ENCODE results near the gene ZMYND11.
"Not testable (repeated sequence)": the region's sequence is repeated elsewhere in the genome, so short reads cannot be mapped to it uniquely, and the experiment has no call there.

Gene ZMYND11

GRCh38 chr10:173741-174140 lies 38.5 kb downstream of the ZMYND11 start:
- peaks cover 12% of the 10 kb centered on the region for H3K79me2 ChIP-seq (ENCODE audit: control insufficient read depth, insufficient read depth, low read length, unreplicated experiment)
- no peaks in the 10 kb centered on the region for H3K27me3 ChIP-seq (ENCODE audit: insufficient read depth, low read length)

DNA sequence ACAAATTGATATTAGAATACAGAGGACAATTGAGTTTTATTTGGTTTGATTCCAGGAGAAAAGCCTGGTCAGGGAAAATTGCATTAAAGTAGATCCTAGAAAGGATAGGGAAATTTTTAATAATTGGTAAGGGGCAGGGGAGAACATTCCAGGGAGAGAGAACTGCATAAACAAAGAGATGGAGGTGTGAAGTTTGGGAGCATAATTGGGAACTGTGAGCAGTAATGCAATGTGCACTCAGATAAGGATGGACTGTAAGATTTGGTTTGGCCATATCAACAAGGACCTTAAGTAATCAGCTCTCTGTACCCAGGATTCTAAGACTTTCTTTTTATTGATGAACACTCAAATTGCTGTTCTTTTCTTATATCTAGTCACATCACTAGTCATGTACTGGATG lies 41.4 kb downstream of the ZMYND11 start:
- H3K79me2 ChIP-seq (ENCODE audit: control insufficient read depth, insufficient read depth, low read length, unreplicated experiment), result peaks cover 9% of the 10 kb centered on the region
- H2AFZ ChIP-seq (ENCODE audit: low read length, unreplicated experiment), result no peak overlapping the region
- H3K27me3 ChIP-seq (ENCODE audit: insufficient read depth, low read length), result no peaks in the 10 kb centered on the region
- no peak overlapping the region for H3K4me3 ChIP-seq (ENCODE audit: low read depth, low read length)
- H3K36me3 ChIP-seq (ENCODE audit: insufficient read depth, low read length), result no peaks in the 10 kb centered on the region
- no peaks in the 10 kb centered on the region for H3K4me1 ChIP-seq (ENCODE audit: control insufficient read depth, insufficient read depth, low read length, unreplicated experiment)
- H3K27ac ChIP-seq (ENCODE audit: low read depth, low read length), result no peak overlapping the region

More at GRCh38 chr10:173741-174140, 38.5 kb downstream of the ZMYND11 start:
- Histone ChIP-seq H3K27ac (ENCODE audit: low read depth, low read length) (no peak overlapping the region), H2AFZ (ENCODE audit: low read length, unreplicated experiment) (no peak overlapping the region), H3K36me3 (ENCODE audit: insufficient read depth, low read length) (no peaks in the 10 kb centered on the region), H3K4me1 (ENCODE audit: control insufficient read depth, insufficient read depth, low read length, unreplicated experiment) (no peaks in the 10 kb centered on the region), H3K4me3 (ENCODE audit: low read depth, low read length) (no peak overlapping the region)

GRCh38 chr10:178208-178607 lies 43.0 kb downstream of the ZMYND11 start:
- peaks cover 12% of the 10 kb centered on the region for H3K4me1 ChIP-seq (ENCODE audit: control insufficient read depth, insufficient read depth, low read length, unreplicated experiment)
- no peaks in the 10 kb centered on the region for H3K27me3 ChIP-seq (ENCODE audit: insufficient read depth, low read length)
- H3K79me2 ChIP-seq (ENCODE audit: control insufficient read depth, insufficient read depth, low read length, unreplicated experiment), result peaks cover 9% of the 10 kb centered on the region
- H2AFZ ChIP-seq (ENCODE audit: low read length, unreplicated experiment), result no peak overlapping the region
- no peak overlapping the region for H3K4me3 ChIP-seq (ENCODE audit: low read depth, low read length)
- peaks cover 1% of the 10 kb centered on the region; the same call in 1 of the 2 replicates for H3K36me3 ChIP-seq (ENCODE audit: insufficient read depth, low read length)
- H3K27ac ChIP-seq (ENCODE audit: low read depth, low read length), result no peak overlapping the region

DNA sequence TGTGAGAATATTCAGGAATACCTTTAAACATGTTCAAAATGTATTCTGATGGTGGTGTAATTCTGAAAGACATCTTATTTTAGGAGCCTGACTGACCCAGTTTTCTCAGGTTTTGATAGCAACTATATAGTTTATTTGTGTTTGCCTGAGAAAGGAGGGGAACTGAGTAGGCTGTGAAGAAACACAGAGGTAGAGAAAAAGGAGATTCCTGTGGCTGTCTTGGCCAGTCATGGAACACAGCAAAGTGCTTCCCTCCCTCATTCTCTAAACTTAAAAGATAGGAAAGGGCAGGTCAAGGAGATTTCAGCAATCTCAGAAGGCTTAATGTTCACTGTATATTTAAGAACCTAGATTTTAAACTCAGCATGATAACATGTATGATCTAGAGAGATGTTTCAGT lies 43.5 kb downstream of the ZMYND11 start:
- no peaks in the 10 kb centered on the region for H3K27me3 ChIP-seq (ENCODE audit: insufficient read depth, low read length)

GRCh38 chr10:182441-183201 lies 47.4 kb downstream of the ZMYND11 start:
- Histone ChIP-seq H3K27ac (ENCODE audit: low read depth, low read length) (peak overlapping the region; percentile 73), H3K4me1 (ENCODE audit: control insufficient read depth, insufficient read depth, low read length, unreplicated experiment) (peaks cover 12% of the 10 kb centered on the region), H3K79me2 (ENCODE audit: control insufficient read depth, insufficient read depth, low read length, unreplicated experiment) (peaks cover 9% of the 10 kb centered on the region), H3K4me3 (ENCODE audit: low read depth, low read length) (no peak overlapping the region), H2AFZ (ENCODE audit: low read length, unreplicated experiment) (no peak overlapping the region), H3K36me3 (ENCODE audit: insufficient read depth, low read length) (peaks cover 18% of the 10 kb centered on the region), H3K27me3 (ENCODE audit: insufficient read depth, low read length) (no peaks in the 10 kb centered on the region)

More for the DNA sequence above, 43.5 kb downstream of the ZMYND11 start:
- peaks cover 12% of the 10 kb centered on the region for H3K4me1 ChIP-seq (ENCODE audit: control insufficient read depth, insufficient read depth, low read length, unreplicated experiment)
- H2AFZ ChIP-seq (ENCODE audit: low read length, unreplicated experiment), result no peak overlapping the region
- H3K36me3 ChIP-seq (ENCODE audit: insufficient read depth, low read length), result peaks cover 6% of the 10 kb centered on the region
- H3K27ac ChIP-seq (ENCODE audit: low read depth, low read length), result 0 out of 2 replicates have a peak overlapping the region, but pooled peaks have one; percentile 22
- H3K4me3 ChIP-seq (ENCODE audit: low read depth, low read length), result no peak overlapping the region
- peaks cover 9% of the 10 kb centered on the region for H3K79me2 ChIP-seq (ENCODE audit: control insufficient read depth, insufficient read depth, low read length, unreplicated experiment)

DNA sequence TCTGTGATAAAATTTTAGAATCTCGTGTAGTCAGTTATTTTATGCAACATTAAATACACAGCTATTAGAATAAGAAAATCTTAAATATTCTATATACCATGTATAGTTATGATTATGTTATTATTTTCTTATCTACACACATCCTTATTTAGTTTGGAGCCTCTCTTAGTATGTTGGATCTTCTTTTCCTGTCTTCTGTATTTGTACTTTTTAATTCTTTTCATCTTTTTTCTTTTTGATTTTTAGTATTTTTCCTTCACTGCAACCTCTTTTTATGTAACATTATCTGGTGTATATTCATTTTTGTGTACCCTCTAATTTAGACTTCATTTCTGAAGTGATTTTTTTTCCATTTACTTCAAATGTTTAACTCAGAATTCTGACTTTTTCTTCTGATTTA lies 48.9 kb downstream of the ZMYND11 start:
- Histone ChIP-seq H3K79me2 (ENCODE audit: control insufficient read depth, insufficient read depth, low read length, unreplicated experiment) (peaks cover 4% of the 10 kb centered on the region), H3K36me3 (ENCODE audit: insufficient read depth, low read length) (peaks cover 18% of the 10 kb centered on the region)

DNA sequence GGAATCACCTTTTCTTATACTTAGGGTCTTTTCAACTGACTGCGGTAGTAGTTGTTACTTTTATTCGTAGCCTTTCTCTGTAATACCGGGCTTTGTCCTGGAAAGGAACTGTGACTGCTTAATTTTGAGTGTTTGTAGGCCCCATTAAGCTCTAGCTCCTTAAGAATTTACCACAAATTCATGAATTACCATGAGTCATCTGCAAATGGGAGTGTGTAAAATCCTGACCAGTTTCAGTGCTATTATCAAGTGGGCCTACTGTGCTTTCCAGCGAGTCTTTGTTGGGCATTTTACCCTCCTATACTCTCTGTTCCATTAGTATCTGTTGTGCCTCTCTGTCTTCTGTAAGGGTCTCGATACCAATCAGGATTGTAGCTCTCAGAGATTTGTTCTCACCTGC lies 49.7 kb downstream of the ZMYND11 start:
- no peak overlapping the region for H3K27ac ChIP-seq (ENCODE audit: low read depth, low read length)
- H3K36me3 ChIP-seq (ENCODE audit: insufficient read depth, low read length), result peaks cover 18% of the 10 kb centered on the region
- peaks cover 8% of the 10 kb centered on the region for H3K79me2 ChIP-seq (ENCODE audit: control insufficient read depth, insufficient read depth, low read length, unreplicated experiment)
- no peaks in the 10 kb centered on the region for H3K27me3 ChIP-seq (ENCODE audit: insufficient read depth, low read length)
- peaks cover 25% of the 10 kb centered on the region for H3K4me1 ChIP-seq (ENCODE audit: control insufficient read depth, insufficient read depth, low read length, unreplicated experiment)
- H3K4me3 ChIP-seq (ENCODE audit: low read depth, low read length), result no peak overlapping the region
- no peak overlapping the region for H2AFZ ChIP-seq (ENCODE audit: low read length, unreplicated experiment)

More for the DNA sequence above, 48.9 kb downstream of the ZMYND11 start:
- peaks cover 23% of the 10 kb centered on the region for H3K4me1 ChIP-seq (ENCODE audit: control insufficient read depth, insufficient read depth, low read length, unreplicated experiment)
- H3K4me3 ChIP-seq (ENCODE audit: low read depth, low read length), result no peak overlapping the region
- no peak overlapping the region for H3K27ac ChIP-seq (ENCODE audit: low read depth, low read length)
- H2AFZ ChIP-seq (ENCODE audit: low read length, unreplicated experiment), result no peak overlapping the region
- no peaks in the 10 kb centered on the region for H3K27me3 ChIP-seq (ENCODE audit: insufficient read depth, low read length)

DNA sequence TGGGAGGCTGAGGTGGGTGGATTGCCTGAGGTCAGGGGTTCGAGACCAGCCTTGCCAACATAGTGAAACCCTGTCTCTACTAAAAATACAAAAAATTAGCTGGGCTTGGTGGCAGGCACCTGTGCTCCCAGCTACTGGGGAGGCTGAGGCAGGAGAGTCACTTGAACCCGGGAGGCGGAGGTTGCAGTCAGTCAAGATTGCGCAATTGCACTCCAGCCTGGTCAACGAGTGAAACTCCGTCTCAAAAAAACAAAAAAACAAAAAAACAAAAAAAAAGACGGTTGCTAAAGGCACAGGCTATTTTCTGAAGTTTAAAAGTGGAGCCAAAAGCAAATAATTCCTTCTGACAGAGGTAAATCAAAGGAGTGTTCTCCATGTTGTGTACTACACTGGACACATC lies 50.3 kb downstream of the ZMYND11 start:
- not testable (repeated sequence) for H3K4me3 ChIP-seq (ENCODE audit: low read depth, low read length); H2AFZ ChIP-seq (ENCODE audit: low read length, unreplicated experiment); H3K27me3 ChIP-seq (ENCODE audit: insufficient read depth, low read length); H3K27ac ChIP-seq (ENCODE audit: low read depth, low read length)
- Histone ChIP-seq H3K4me1 (ENCODE audit: control insufficient read depth, insufficient read depth, low read length, unreplicated experiment) (peaks cover 25% of the 10 kb centered on the region), H3K79me2 (ENCODE audit: control insufficient read depth, insufficient read depth, low read length, unreplicated experiment) (peaks cover 15% of the 10 kb centered on the region), H3K36me3 (ENCODE audit: insufficient read depth, low read length) (peaks cover 18% of the 10 kb centered on the region)

GRCh38 chr10:186911-187310 lies 51.7 kb downstream of the ZMYND11 start:
- H3K27me3 ChIP-seq (ENCODE audit: insufficient read depth, low read length), result no peaks in the 10 kb centered on the region
- H2AFZ ChIP-seq (ENCODE audit: low read length, unreplicated experiment), result no peak overlapping the region
- H3K27ac ChIP-seq (ENCODE audit: low read depth, low read length), result no peak overlapping the region
- peaks cover 22% of the 10 kb centered on the region for H3K36me3 ChIP-seq (ENCODE audit: insufficient read depth, low read length)
- H3K4me1 ChIP-seq (ENCODE audit: control insufficient read depth, insufficient read depth, low read length, unreplicated experiment), result peaks cover 32% of the 10 kb centered on the region
- no peak overlapping the region for H3K4me3 ChIP-seq (ENCODE audit: low read depth, low read length)
- H3K79me2 ChIP-seq (ENCODE audit: control insufficient read depth, insufficient read depth, low read length, unreplicated experiment), result peaks cover 15% of the 10 kb centered on the region

DNA sequence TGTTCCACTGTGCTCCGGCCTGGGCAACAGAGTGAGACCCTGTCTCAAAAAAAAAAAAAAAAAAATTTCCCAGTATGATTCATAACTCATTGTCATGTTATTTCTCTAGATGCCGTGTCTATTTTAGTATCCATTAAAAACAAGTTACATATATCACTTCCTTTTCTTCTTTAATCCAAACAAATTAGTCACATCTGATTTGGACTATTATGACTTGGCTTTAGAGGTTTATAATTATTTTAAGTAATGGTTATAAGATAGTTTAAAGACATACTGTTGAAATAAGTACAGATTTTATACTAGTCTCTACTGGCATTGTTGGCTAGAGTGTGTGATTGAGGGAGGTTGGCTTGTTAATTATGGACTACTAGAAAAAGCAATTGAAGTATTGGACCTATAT lies 53.3 kb downstream of the ZMYND11 start:
- Histone ChIP-seq H3K4me1 (ENCODE audit: control insufficient read depth, insufficient read depth, low read length, unreplicated experiment) (peaks cover 30% of the 10 kb centered on the region), H3K27me3 (ENCODE audit: insufficient read depth, low read length) (no peaks in the 10 kb centered on the region), H3K27ac (ENCODE audit: low read depth, low read length) (peak overlapping the region; percentile 81), H3K79me2 (ENCODE audit: control insufficient read depth, insufficient read depth, low read length, unreplicated experiment) (peaks cover 22% of the 10 kb centered on the region), H3K36me3 (ENCODE audit: insufficient read depth, low read length) (peaks cover 18% of the 10 kb centered on the region), H3K4me3 (ENCODE audit: low read depth, low read length) (peak overlapping the region; percentile 42; the same call in 1 of the 2 replicates), H2AFZ (ENCODE audit: low read length, unreplicated experiment) (no peak overlapping the region)

- no peak overlapping the region for H2AFZ ChIP-seq (ENCODE audit: low read length, unreplicated experiment)
- H3K27me3 ChIP-seq (ENCODE audit: insufficient read depth, low read length), result no peaks in the 10 kb centered on the region
- H3K4me3 ChIP-seq (ENCODE audit: low read depth, low read length), result no peak overlapping the region
- H3K36me3 ChIP-seq (ENCODE audit: insufficient read depth, low read length), result 0 out of 2 replicates have a peak, but pooled peaks cover 4% of the 10 kb centered on the region
- H3K27ac ChIP-seq (ENCODE audit: low read depth, low read length), result no peak overlapping the region
- H3K79me2 ChIP-seq (ENCODE audit: control insufficient read depth, insufficient read depth, low read length, unreplicated experiment), result peaks cover 29% of the 10 kb centered on the region
- peaks cover 30% of the 10 kb centered on the region for H3K4me1 ChIP-seq (ENCODE audit: control insufficient read depth, insufficient read depth, low read length, unreplicated experiment)
Observed at GRCh38 chr10:190216-190615, 55.0 kb downstream of the ZMYND11 start.

Measured in ACC112 (cell line).